Measurements from ENCODE around the gene CDH23.

CDH23 gene

DNA sequence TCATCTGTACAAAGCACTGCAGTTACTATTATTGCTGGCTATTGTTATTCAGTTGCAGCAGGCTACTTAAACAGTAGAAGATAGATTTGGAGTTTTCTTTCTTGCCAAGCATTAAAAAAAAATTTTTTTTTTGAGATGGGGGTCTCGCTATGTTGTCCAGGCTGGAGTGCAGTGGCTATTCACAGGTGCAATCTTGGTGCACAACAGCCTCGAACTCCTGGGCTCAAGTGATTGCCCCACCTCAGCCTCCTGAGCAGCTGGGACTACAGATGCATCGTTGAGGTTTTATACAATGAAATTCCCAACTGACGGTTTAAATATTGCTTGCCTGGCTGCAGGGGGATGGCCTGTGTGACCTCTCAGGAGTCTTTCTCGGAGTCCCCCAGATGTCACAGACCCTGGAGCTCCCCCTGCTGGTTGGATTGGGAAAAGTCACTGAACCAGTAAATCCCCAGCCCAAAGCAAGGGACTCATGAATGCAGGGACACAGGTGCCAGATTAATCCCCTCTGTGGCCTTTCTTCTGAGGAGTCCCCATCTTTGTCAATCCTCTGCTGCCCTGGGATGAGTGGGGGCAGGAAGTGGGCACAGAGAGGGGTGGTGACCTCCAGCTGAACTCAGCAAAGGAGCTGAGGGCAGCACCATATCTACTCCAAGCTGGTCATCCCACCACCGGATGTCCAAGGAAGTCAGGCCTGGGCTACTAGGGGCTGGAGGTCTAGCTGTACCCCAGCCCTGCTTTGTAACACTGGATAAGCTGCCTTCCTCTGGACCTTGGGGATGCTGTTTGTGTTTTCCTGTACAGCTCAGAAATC lies 173.3 kb downstream of the CDH23 start:
- DNase-seq, result peak; percentile 71

DNA sequence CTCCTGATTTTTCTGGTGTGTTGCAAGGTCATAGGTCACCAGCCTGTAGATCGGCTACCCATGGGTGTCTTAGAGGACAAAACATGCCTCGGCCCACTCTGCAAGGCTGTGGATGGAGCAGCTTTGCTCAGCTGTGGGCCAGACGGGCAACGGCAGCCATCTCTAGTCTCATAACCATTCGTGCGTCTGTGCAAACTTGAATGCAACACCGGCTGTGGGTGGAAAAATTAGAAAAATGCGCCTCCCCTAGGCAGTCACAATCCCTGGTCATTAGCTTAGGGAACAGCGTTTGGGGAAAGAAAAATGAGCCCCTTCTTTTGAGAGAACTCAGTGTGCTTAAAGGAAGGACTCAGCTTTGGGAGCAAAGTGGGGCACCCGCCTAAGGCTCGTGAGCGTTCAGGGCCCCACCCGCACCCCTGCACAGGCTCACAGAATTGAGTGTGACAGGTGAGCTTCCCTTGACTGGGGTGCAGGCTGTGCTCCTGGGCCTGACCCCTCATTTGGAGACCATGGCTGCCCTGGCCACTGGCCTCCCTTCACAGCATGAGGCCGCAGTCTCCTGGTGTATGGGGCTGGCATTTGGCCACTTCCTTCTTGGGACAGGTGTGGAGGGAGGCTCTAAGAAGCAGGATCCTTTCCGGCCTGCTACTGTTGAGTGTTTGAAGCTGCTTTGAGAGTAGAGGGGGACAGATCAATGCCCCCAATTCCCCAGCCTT lies 174.9 kb downstream of the CDH23 start:
- DNase-seq, result no peak

DNA sequence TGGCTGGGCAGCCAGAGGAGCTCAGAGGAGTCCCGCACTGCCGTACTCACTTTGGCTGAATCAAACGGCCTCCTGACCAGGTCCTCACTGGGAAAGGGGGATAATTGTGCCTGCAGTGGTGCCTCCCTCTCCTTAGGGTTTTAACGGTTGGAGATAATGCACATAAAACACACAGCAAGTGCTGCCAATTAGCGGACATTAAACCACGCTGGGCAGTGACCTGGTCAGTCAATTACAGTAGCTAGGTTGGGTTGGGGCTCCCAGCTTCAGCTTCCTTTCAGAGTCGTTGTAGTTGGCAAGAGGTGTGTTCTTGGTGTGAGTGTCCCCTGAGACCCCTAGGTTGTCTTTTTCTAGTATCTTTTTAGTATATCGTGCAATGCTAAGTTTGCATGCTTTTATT lies 176.2 kb downstream of the CDH23 start:
- no peak for DNase-seq

DNA sequence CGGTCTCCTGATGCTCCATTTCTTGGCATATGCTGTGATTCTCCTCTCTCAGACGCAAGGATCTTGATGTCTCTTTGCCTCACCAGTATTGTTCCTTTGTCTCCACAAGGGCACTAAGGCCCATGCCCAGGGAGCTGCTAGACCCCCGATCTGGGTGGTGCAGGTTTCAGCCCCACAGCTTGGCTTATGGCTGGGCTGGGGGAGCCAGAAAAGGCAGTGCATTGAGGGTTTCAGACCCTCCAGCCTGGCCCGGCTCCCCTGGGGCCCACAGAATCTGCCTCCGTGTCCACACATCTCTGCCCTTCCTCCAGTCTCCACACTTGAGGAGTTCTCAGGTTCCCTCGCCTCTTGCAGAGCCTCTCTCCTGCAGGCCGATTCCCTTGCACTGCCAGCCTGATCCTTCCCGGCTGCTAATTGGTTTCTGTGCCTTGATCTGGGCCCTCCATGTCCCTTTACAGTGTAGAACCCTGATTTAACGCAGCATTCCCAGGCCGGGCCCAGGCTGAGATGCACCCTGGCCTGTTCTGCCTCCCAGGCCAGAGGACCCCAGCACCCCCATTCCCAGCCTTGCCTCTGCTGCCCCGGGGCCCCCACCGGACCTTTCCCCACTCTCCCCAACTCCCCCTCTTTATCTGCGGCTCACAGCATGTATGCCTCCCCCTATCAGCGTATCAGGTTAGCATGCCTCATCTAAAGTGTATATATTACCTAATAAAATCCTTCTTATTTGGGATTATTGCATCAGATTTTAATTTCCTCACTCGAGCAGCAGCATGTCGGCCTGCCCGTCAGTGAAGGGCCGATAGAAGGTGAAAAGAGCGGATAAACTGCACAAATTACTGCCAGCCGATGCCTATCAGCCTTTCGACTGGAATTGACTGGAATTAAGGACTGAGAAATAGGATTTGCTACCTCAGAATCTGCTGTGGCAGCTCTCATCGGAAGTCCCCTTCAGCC lies 177.1 kb downstream of the CDH23 start:
- DNase-seq, result no peak

DNA sequence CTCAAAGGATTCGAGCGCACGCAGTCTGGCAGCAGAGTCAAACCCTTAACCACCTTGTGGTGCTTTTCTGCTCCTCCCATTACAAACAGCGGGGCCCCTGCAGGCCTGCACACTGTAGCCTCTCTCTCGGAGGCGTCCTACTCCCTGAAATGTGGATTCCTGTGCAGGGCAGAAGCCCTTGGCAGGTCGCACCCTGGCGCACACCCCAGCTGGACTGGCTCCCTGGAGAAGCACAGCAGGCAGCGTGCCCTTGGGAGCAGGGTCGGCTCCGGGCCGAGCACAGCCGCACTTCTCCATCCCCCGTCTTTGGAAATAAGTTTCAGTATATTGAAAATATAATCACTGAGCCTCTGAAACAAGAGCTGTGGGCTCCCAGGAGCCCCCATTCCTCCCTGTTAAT lies 178.7 kb downstream of the CDH23 start:
- DNase-seq, result peak; percentile 39

DNA sequence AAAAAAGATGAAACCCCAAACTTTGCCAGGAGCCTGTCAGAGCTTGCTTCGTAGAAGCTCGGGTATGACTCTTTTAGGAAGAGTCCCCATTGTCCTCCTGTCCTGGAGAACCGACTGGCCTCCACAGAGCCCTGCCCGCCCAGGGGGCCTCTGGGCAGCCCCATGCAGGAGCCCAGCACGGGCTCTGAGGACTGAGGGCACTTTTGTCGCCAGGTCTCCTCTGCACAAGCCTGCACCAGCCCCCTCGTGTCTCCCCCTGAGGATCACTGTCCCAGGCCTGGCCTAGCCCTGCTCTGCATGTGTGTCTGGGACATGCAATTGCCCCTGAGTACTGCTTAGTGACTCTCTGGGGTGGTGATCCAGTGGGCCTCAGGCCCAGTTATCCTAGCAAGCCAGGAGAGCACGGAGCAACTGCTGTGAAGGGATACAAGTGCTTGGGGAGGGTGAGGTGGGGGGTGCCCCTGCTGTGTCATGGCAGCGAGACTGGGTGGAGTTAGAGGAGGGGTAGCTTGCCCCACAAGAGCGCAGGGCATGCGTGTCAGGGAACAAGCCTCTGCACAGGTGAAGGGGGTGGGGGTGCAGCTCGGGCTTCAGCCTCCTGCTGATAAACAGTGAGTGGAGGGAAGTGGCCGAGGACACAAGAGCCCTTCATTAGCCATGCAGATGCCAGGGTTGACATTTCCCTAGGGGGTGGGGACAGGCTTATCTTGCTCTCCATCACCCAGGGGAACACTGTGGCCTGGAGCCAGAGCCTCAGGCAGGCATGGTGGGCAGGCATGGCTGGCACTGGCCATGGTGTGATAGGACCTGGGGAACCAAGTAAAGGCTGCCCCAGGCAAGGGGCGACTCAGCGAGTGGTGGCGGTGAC lies 179.4 kb downstream of the CDH23 start:
- DNase-seq, result no peak

DNA sequence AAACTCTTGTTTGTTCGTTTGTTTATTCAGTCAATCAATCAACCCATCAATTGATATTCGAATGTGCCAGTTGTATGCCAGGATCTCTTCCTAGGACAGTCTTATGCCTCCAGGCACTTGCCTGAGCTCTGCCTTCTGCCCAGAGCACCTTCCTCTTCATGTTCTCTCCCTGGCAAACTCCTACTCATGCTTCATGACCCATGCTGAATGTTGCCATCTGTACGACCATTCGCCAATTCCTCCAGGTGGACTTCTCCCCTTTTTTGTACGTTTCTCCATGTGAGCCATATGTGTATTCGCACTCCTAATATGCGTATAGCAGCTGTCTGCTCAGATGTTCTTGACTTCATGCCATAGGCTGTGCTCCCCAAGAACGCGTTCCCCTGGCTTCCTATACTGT lies 180.1 kb downstream of the CDH23 start:
- DNase-seq, result no peak

DNA sequence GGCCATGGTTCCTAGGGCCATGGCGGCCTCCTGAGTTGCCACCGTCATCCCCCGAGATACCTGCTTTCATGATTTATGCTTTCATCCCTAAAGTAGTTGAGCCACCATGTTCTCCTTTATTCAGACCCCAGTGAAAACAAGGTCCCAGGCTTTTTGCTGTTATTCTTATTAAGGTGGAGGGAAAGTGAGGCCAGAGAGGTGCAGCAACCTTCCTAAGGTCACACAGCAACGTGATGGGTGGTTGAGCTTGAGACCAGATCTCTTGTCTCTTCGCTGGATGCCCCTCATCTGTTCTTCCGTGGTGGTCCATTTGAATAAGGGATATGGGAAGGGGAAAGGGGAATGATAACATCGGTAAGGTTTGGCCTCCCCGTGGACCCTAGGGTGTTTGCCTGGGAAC lies 180.6 kb downstream of the CDH23 start:
- DNase-seq, result no peak

DNA sequence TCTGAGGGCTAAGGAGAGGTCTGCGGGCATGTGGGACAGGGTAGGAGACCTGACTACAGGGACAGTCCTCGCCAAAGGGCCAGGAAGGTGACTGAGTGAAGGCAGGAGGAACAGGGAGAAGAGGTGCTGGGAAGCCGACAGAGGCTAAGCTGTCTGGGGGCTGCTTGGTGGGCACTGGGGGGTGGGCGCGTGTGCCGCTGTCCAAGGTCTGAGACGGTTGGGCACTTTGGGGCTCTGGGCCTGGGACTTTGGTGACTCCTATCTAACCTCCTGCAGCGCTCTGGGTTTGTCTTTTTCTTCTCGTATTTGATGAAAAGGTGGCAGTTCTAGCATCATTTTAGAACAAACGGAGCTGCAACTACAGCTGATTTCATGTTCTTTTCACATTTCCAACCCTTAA lies 181.3 kb downstream of the CDH23 start:
- DNase-seq, result no peak

DNA sequence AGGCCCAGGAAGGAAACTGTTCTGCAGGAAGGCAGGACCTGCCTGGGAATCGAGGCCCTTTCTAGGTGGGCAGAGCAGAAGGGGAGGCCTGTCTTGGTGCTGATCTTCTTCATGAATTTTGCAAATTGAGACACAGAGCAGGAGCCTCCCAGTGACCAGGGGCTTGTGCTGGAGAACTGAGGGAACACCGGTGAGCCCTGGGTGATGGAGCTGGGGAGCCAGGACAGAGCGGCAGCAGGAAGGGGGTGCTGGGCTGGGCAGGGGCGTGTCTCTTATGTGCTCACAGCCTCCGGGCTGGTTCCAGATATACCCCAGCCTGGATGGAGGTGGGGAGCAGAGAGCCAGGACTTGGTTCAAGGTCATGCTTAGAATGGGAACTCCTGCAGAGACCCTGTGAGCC lies 182.9 kb downstream of the CDH23 start:
- no peak for DNase-seq

DNA sequence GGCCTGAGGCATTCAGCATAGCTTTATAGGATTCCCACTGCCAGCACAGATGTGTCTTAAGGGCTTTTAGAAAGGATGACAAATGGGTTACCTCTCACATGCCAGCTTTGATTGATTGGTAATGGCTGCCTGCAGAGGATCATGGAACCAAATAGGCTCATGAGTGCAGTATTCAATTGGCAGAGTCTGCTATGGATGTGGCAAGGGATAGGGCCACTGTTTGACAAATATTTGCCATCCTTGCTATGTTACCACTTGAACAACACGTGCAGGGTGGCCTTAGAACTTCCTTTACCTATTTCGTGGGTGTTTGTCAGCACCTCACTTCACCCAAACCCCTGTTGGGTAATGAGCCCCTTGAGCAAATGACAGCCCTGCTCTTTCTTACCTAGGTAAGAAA lies 183.7 kb downstream of the CDH23 start:
- no peak for DNase-seq

DNA sequence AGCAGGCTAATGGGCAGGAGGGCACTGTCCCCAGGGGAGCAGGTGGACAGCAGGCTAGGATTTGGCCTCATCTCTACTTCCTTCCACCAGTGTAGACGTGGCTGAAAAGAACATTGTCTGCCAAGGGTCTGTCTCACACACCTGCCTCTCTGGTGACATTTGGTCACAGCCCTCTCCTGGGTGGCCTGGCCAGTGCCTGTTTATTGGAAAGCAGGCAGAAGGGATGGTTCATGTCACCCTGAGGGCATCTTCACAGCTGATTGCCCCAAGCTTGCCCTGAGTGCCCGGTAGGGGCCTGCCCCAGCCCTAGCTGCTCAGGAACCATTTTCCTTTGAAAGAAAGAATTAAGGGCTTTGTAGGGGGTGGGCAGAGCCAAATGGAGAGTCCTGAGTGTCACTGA lies 184.2 kb downstream of the CDH23 start:
- DNase-seq, result no peak

DNA sequence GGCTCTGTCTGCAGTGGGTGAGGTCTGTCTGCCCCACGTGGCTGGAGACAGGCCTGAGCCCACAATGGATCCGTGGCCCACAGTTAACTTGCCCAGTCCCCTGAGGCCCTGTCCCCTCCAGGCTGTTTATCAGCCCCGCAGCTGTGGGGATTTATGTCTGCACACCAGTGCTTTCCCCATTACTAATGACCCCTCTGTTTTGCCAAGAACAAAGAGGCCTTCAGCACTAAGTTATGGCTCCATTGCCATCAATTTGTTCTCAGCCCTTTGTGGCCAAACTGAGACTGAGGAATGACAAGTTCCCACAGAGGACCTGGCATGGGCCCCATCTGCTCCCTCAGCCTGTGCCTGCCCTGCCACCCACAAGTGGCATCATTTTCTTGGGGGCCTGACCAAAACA lies 184.7 kb downstream of the CDH23 start:
- no peak for DNase-seq

DNA sequence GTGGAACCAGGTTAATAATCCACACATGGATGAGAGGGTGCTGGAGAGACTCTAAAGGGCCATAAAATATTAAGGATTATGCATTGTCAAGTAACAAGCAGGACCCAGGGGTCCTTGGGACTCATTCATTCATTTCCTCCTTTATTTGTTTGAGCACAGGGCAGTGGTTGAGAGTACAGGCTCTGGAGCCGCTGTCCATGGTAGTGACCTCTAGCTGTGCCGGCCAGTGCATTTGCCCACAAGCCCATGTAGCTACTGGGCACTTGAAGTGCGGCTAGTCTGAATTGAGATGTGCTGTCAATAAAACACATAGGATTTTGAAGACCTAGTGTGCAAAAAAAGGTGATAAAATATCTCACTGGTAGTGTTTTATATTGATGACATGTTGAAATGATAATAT lies 185.3 kb downstream of the CDH23 start:
- DNase-seq, result peak; percentile 57

DNA sequence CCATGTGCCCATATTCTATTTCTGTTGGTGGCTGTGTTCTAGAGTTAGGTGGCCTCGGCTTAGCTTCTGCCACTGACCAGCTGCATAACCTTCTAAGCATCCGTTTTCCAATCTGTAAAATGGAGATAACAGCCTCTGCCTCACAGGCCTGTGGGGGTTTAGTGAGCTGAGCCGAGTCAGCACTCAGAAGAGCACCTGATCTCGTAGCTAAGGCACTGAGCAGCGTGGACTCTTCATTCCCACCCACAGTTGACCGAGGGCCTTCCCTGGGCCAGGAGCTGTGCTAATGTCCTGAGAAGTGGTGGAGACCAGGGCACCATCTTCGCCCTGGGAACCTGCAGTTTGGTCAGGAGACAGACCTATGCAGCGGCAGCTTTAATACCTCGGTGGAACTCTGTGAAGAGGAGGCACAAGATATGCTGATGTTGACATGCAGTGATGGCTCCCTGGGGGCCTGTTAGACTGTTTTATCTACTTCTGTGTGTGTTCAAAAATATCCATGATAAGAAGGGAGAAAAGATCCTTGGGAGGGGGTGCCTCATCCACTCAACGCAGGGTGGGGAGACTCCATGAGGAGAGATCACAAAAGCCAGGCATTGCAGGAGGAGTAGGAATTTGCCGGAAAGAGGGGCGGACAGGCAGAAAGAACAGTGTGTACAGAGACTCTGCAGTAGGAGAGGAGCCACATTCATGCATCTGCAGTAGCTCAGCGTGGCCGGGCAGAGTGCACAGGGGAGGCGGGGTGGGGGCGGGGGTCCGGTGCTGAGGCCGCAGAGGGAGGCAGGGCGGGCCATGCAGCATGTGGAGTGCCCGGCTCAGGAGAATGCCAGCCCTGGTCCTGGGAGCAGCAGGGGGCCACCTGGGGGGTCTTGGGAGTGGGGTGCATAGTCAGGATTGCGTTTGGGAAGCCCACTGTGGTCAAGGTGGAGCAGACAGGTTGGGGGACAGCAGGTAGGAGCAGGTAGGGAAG lies 186.1 kb downstream of the CDH23 start:
- no peak for DNase-seq

DNA sequence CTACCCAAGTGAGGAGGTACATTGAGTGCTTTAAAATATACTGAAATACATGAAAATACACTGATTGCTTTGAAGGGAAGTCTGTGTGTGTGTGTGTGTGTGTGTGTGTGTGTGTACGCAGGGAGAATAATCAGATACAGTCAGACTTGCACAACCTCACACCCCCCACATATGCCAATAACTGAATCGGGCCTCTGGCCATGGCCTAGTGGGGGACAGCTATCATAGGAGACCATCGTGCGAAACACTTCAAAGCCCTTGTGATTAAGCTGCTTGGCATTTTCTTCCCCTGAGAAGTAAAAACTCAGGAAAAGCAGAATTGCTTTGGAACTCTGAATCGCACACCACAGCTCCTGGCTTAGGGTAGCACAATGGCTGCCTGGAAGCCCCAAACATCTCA lies 187.7 kb downstream of the CDH23 start:
- DNase-seq, result no peak

DNA sequence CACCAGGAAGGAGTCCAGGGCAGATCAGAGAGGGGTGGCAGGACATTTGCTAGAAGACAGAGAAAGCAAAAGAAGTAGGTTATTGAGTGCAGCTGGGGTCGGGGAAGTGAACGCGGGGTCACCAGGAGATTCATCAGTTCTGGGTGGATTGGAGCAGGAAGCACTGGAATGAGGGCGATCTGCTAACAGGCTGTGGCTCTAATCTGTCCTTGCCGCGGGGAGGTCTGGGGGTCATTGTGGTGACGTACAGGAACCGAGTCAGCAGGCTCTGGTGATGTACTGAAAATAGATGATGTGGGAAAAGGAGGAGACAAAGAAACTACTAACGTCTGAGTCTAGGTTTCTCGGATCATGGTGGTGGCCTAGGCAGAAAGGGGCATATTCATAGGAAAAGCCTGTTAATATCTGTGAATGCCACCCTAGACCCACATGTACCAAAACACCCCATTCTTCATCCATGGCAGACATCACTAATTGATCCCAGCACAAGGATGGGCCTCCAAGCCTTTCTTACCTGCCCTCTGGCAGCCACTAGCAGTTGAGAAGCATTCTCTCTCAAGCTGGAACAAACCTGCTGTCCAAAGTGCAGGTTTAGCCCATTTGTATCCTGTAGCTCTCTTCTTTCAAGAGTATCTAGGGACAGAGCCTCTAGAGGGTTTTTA lies 188.3 kb downstream of the CDH23 start:
- DNase-seq, result no peak

DNA sequence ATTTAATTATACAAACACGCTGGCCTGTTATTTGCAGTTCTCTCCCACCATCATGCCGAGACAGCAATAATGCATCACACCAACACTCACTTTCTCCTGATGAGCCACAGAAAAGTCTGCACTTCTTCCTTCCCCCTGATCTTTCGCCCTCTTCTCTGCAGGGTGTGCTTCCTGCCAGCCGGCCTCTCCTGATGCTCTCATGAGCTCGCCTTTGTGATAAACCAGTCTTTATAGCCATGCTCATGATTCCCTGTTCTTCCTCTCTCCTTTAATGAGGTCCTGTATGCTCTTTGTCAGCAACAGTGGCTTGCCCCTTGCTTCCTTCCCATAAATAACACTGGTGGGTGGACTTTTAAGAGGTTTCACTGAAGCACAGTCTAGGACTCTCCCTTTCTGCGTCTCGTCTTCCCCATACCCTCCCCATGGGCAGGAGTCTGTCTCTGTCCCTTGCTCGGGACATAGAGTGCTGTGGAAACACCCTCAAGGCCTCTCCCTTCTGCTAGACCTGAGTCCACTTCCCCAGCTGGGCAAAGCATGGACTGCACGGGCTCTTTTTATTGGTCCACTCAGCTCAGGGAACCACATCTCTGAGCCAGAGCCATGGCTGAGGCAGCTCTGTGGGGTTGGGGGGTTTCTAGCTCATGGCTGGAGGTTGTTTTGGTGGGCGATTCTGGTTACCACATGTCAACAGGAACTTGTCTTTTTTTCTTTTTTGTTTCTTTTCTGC lies 189.0 kb downstream of the CDH23 start:
- no peak for DNase-seq

DNA sequence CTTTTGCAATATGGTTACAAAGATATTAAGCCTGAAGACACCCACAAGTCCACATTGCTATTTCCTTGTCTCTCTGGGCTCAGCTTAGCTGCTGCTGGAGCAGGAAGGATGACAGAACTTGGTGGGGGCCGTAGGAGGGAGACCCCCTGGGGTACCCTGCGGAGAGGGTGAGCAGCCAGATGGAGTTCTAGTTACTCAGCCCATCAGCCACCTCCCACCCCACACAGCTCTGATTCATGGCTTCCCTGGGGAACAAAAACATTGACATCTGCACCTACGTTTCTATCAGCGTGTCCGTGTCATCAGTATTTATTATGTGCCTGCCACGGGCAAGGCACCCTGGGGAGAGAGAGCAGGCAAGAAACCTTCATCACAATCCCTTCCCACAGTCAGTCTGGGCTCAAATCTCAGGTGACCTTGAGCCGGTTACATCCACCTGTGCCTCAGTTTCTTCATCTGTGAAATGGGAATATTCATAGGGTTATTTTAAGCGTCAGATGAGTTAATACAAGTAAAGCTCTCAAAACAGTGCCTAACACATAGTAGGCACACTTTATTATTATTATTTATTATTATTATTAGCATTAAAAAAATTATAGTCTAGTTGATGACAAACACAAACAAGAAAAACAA lies 191.3 kb downstream of the CDH23 start:
- DNase-seq, result no peak

Measured in right hindlimb (tissue), 1 donor.